Cerebellar nuclear complex (tissue), 1 donor: ENCODE measurements around the gene SLC29A1.

ENCODE experiments used
- DNase-seq, 2 experiments: peaks; one replicate each; lab custom pipeline; 2025; lab: John Stamatoyannopoulos, UW

The SLC29A1 gene

GRCh38 chr6:44237021-44237812 lies 13.8 kb downstream of the SLC29A1 start:
- peak in 1 of 2 experiments; percentile 42 for DNase-seq

- peak in 1 of 2 experiments; percentile 39 for DNase-seq
Measured at GRCh38 chr6:44237813-44238433, 14.5 kb downstream of the SLC29A1 start.

GRCh38 chr6:44238687-44239350 lies 15.4 kb downstream of the SLC29A1 start:
- no peak for DNase-seq

GRCh38 chr6:44243345-44243744 lies 19.9 kb downstream of the SLC29A1 start:
- no peak for DNase-seq

- DNase-seq: peak in 1 of 2 experiments; percentile 63
Measured at GRCh38 chr6:44245391-44245911, 22.1 kb downstream of the SLC29A1 start.

GRCh38 chr6:44245912-44246662 lies 22.7 kb downstream of the SLC29A1 start:
- peak in 1 of 2 experiments; percentile 74 for DNase-seq

GRCh38 chr6:44246663-44247337 lies 23.4 kb downstream of the SLC29A1 start, which contains the start of gene HSP90AB1:
HSP90AB1 (plus strand) TSS chr6:44247101; CDS start chr6:44248630, 1,529 bp downstream.
- peak; percentile 64 to 96 for DNase-seq

GRCh38 chr6:44247338-44248302 lies 24.2 kb downstream of the SLC29A1 start:
- DNase-seq: no peak

- DNase-seq: no peak
Measured at GRCh38 chr6:44248579-44248978, 25.2 kb downstream of the SLC29A1 start.

GRCh38 chr6:44249082-44249748 lies 25.8 kb downstream of the SLC29A1 start:
- DNase-seq: no peak

GRCh38 chr6:44250067-44250717 lies 26.8 kb downstream of the SLC29A1 start:
- DNase-seq: no peak

- no peak for DNase-seq
Measured at GRCh38 chr6:44250718-44251123, 27.3 kb downstream of the SLC29A1 start.

GRCh38 chr6:44251576-44252524 lies 28.5 kb downstream of the SLC29A1 start:
- DNase-seq: no peak

- DNase-seq: no peak
Measured at GRCh38 chr6:44253307-44254101, 30.1 kb downstream of the SLC29A1 start.

- DNase-seq: no peak
Measured at GRCh38 chr6:44254191-44255104, 31.1 kb downstream of the SLC29A1 start.
